ENCODE data around the gene PCNT. TPM values are rescaled to one million over a fixed set of nuclear protein-coding genes. Genes with fewer than 3 reads are reported as not detected.

PCNT gene
- total and polyA plus RNA-seq, 2 of the 8 experiments (the other 6 are each of a cell fraction or from before 2014, with no cell fraction given), result 9.9 to 45.1 TPM

GRCh38 chr21:46388896-46389295, 64.9 kb downstream of the PCNT start (continued):
- TF ChIP-seq SAP30 (IDR thresholded peaks at IDR 0.05; ENCODE audit: insufficient read depth, insufficient replicate concordance, low read length) (no peak), CEBPB (IDR thresholded peaks at IDR 0.05; ENCODE audit: low read depth, low read length) (no peak), SIRT6 (IDR thresholded peaks at IDR 0.05; ENCODE audit: low read length) (no peak), CTBP2 (IDR thresholded peaks at IDR 0.05; ENCODE audit: borderline replicate concordance, insufficient read depth, insufficient read length, low read length) (no peak)
